H9 (cell line): ENCODE measurements around the gene AZI2. TPM values are rescaled to one million over a fixed set of nuclear protein-coding genes. Genes with fewer than 3 reads are reported as not detected.

ENCODE experiments used
- DNase-seq: peaks from one replicate; pipeline ENCODE4 v3.0.0-alpha.2; 2017
- H2AFZ ChIP-seq: one replicate; pipeline ENCODE4 v1.6.1; 2013; ENCODE audit warnings: mild to moderate bottlenecking, low read length, control low read depth, moderate library complexity
- H2AK5ac ChIP-seq: 2 replicates; pipeline ENCODE4 v1.6.1; 2013; ENCODE audit warnings: low read length, control low read depth, mixed read lengths; ENCODE audit not compliant: insufficient read length
- H2BK120ac ChIP-seq: one replicate; pipeline ENCODE4 v1.6.1; 2013; ENCODE audit warnings: low read depth, mild to moderate bottlenecking, low read length, control low read depth, inconsistent platforms; ENCODE audit not compliant: poor library complexity, severe bottlenecking
- H2BK12ac ChIP-seq: 2 replicates; pipeline ENCODE4 v1.6.1; 2013; ENCODE audit warnings: low read length, control low read depth, mixed read lengths, low read depth; ENCODE audit not compliant: insufficient read length
- H2BK15ac ChIP-seq: 2 replicates; pipeline ENCODE4 v1.6.1; 2013; ENCODE audit warnings: low read depth, low read length, control low read depth
- H2BK20ac ChIP-seq: one replicate; pipeline ENCODE4 v1.6.1; 2013; ENCODE audit warnings: low read depth, mild to moderate bottlenecking, low read length, control low read depth, inconsistent platforms; ENCODE audit not compliant: poor library complexity, severe bottlenecking
- H2BK5ac ChIP-seq: 2 replicates; pipeline ENCODE4 v1.6.1; 2013; ENCODE audit warnings: low read length, control low read depth, mixed read lengths; ENCODE audit not compliant: insufficient read length
- H3K14ac ChIP-seq: 2 replicates; pipeline ENCODE4 v1.6.1; 2013; ENCODE audit warnings: low read length, control low read depth; ENCODE audit not compliant: insufficient read depth
- H3K18ac ChIP-seq: 2 replicates; pipeline ENCODE4 v1.6.1; 2013; ENCODE audit warnings: low read depth, mild to moderate bottlenecking, mixed read lengths, low read length, control low read depth; ENCODE audit not compliant: insufficient read length
- H3K23ac ChIP-seq: 2 replicates; pipeline ENCODE4 v1.6.1; 2013; ENCODE audit warnings: low read length, control low read depth, mixed read lengths, low read depth; ENCODE audit not compliant: insufficient read length
- H3K23me2 ChIP-seq: 2 replicates; pipeline ENCODE4 v1.6.1; 2013; ENCODE audit warnings: low read depth, mild to moderate bottlenecking, mixed read lengths, low read length, control low read depth; ENCODE audit not compliant: insufficient read length, poor library complexity, severe bottlenecking
- H3K27ac ChIP-seq: 2 replicates; pipeline ENCODE4 v1.5.1; 2013; ENCODE audit warnings: low read length, control low read depth, mixed read lengths, low read depth; ENCODE audit not compliant: insufficient read length
- H3K27me3 ChIP-seq: 2 replicates; pipeline ENCODE4 v1.6.1; 2013; ENCODE audit warnings: low read length, control low read depth, inconsistent platforms; ENCODE audit not compliant: insufficient read depth
- H3K4ac ChIP-seq: 2 replicates; pipeline ENCODE4 v1.6.1; 2013; ENCODE audit warnings: low read depth, mild to moderate bottlenecking, control low read depth, inconsistent platforms, low read length, moderate library complexity
- H3K4me1 ChIP-seq: 2 replicates; pipeline ENCODE4 v1.6.1; 2013; ENCODE audit warnings: low read length, control low read depth, inconsistent platforms; ENCODE audit not compliant: insufficient read depth
- H3K4me2 ChIP-seq: 2 replicates; pipeline ENCODE4 v1.6.1; 2013; ENCODE audit warnings: low read length, control low read depth, mixed read lengths; ENCODE audit not compliant: insufficient read length, insufficient read depth
- H3K56ac ChIP-seq: 2 replicates; pipeline ENCODE4 v1.6.1; 2013; ENCODE audit warnings: low read depth, mild to moderate bottlenecking, mixed read lengths, low read length, control low read depth; ENCODE audit not compliant: insufficient read length
- H3K79me1 ChIP-seq: 2 replicates; pipeline ENCODE4 v1.6.1; 2013; ENCODE audit warnings: low read depth, mild to moderate bottlenecking, moderate library complexity, low read length, control low read depth, inconsistent platforms; ENCODE audit not compliant: insufficient read depth, poor library complexity, severe bottlenecking
- H3K79me2 ChIP-seq: 2 replicates; pipeline ENCODE4 v1.6.1; 2013; ENCODE audit warnings: low read length, control low read depth, inconsistent platforms; ENCODE audit not compliant: insufficient read depth
- H3K9ac ChIP-seq: 2 replicates; pipeline ENCODE4 v1.6.1; 2013; ENCODE audit warnings: low read length, control low read depth, mixed read lengths; ENCODE audit not compliant: insufficient read length; ENCODE audit errors: extremely low read depth
- H3K9me3 ChIP-seq: one replicate; pipeline ENCODE4 v1.6.1; 2013; ENCODE audit warnings: low read depth, low read length, inconsistent platforms; ENCODE audit not compliant: control insufficient read depth
- H3T11ph ChIP-seq: one replicate; pipeline ENCODE4 v1.6.1; 2013; ENCODE audit warnings: mild to moderate bottlenecking, low read length, control low read depth, inconsistent platforms
- H4K20me1 ChIP-seq: one replicate; pipeline ENCODE4 v1.6.1; 2013; ENCODE audit not compliant: control insufficient read depth, insufficient read length, insufficient read depth
- H4K5ac ChIP-seq: 2 replicates; pipeline ENCODE4 v1.6.1; 2013; ENCODE audit warnings: low read depth, mild to moderate bottlenecking, mixed read lengths, low read length, control low read depth; ENCODE audit not compliant: insufficient read length
- H4K8ac ChIP-seq: replicated peaks from 2 replicates; pipeline ENCODE4 v1.6.1; 2013; ENCODE audit warnings: low read length, control low read depth, mixed read lengths, low read depth; ENCODE audit not compliant: insufficient read length
- H4K91ac ChIP-seq: 2 replicates; pipeline ENCODE4 v1.6.1; 2013; ENCODE audit warnings: low read depth, mild to moderate bottlenecking, moderate library complexity, mixed read lengths, low read length, control low read depth; ENCODE audit not compliant: insufficient read length
- H3K27ac Mint-ChIP-seq, 3 experiments: 2 replicates in 2 of 3; 3 replicates in 1 of 3; pipeline ENCODE4 v1.8.0; 2020 to 2021; ENCODE audit warnings: mixed read lengths in 3 of 3, mild to moderate bottlenecking in 1 of 3, moderate library complexity in 1 of 3
- H3K27me3 Mint-ChIP-seq: 2 replicates; pipeline ENCODE4 v1.8.0; 2021; ENCODE audit warnings: low read depth, mild to moderate bottlenecking, moderate library complexity, mixed read lengths
- H3K36me3 Mint-ChIP-seq, 3 experiments: 2 replicates in 2 of 3; 3 replicates in 1 of 3; pipeline ENCODE4 v1.8.0; 2020 to 2021; ENCODE audit warnings: low read depth in 3 of 3, mixed read lengths in 3 of 3; ENCODE audit not compliant: insufficient read depth in 1 of 3
- H3K4me1 Mint-ChIP-seq, 2 experiments: 2 replicates each; pipeline ENCODE4 v1.8.0; 2020; ENCODE audit warnings: mixed read lengths in 2 of 2
- H3K4me3 Mint-ChIP-seq, 2 experiments: 2 replicates in 1 of 2; 3 replicates in 1 of 2; pipeline ENCODE4 v1.8.0; 2020 to 2021; ENCODE audit warnings: mild to moderate bottlenecking in 2 of 2, mixed read lengths in 2 of 2, moderate library complexity in 1 of 2
- H3K9me3 Mint-ChIP-seq, 2 experiments: 2 replicates in 1 of 2; 3 replicates in 1 of 2; pipeline ENCODE4 v1.8.0; 2020; ENCODE audit warnings: mild to moderate bottlenecking in 2 of 2, mixed read lengths in 2 of 2, moderate library complexity in 1 of 2
- CTCF ChIP-seq: fragments of 200-600 bp; sonication (generic); conservative IDR thresholded peaks from 3 replicates; pipeline ENCODE4 v1.8.0; 2021; ENCODE audit warnings: antibody characterized with exemption, mild to moderate bottlenecking
- WGBS: extraction: QIAGEN DNeasy Blood & Tissue Kit; methylation state at CpG from one replicate; pipeline ENCODE4 v1.1.7; 2013; ENCODE audit warnings: missing lambda C conversion rate, low lambda C conversion rate, mixed read lengths; ENCODE audit not compliant: insufficient read length; ENCODE audit errors: extremely low coverage; 5-methylcytosine and 5-hydroxymethylcytosine counted together
- total RNA-seq: library from RNA; stranded (reverse); gene quantifications from 2 replicates; pipeline ENCODE4 v1.2.1, GENCODE V29; 2021

Gene AZI2
- total RNA-seq, 1 experiment from 2014 or later, result 36.7 TPM

- no peaks in the 10 kb centered on the region for H3K79me2 ChIP-seq
- no peaks in the 10 kb centered on the region for H3K79me1 ChIP-seq
- no peak overlapping the region for H3K4me2 ChIP-seq
- H3K4me1 ChIP-seq, result no peaks in the 10 kb centered on the region
- H3K23me2 ChIP-seq, result no peaks in the 10 kb centered on the region
- H2AK5ac ChIP-seq, result no peak overlapping the region
- H2AFZ ChIP-seq, result no peak overlapping the region
- H3K9me3 Mint-ChIP-seq, result peaks cover 2 to 3% of the 10 kb centered on the region in 2 experiments; a peak in 2 of 5 replicates
- no peak overlapping the region; a peak in 1 of 7 replicates for H3K27ac Mint-ChIP-seq
- no peak overlapping the region for H3K56ac ChIP-seq
- H2BK5ac ChIP-seq, result no peak overlapping the region
- peaks cover 9 to 18% (median 10%) of the 10 kb centered on the region in 3 experiments for H3K36me3 Mint-ChIP-seq
- H3K4ac ChIP-seq, result no peak overlapping the region
- no peak overlapping the region for H2BK12ac ChIP-seq
- no peak overlapping the region for H3K23ac ChIP-seq
- no peak for DNase-seq
- H4K5ac ChIP-seq, result no peak overlapping the region
- H2BK15ac ChIP-seq, result no peak overlapping the region
- H3K14ac ChIP-seq, result no peak overlapping the region
- TF ChIP-seq CTCF, result no peak
- H3K4me3 Mint-ChIP-seq, result no peak overlapping the region
- no peaks in the 10 kb centered on the region for H4K20me1 ChIP-seq
- no peak overlapping the region for H3T11ph ChIP-seq
- peaks cover 7 to 13% of the 10 kb centered on the region in 2 experiments for H3K4me1 Mint-ChIP-seq
- no peaks in the 10 kb centered on the region for H3K27me3 Mint-ChIP-seq
- no peak overlapping the region for H2BK120ac ChIP-seq
- H3K27me3 ChIP-seq, result no peaks in the 10 kb centered on the region
- H4K91ac ChIP-seq, result no peak overlapping the region
- H2BK20ac ChIP-seq, result no peak overlapping the region
- no peak overlapping the region for H3K27ac ChIP-seq
- H3K18ac ChIP-seq, result no peak overlapping the region
- H3K9ac ChIP-seq, result no peak overlapping the region
- H4K8ac ChIP-seq, result no peak overlapping the region
- H3K9me3 ChIP-seq, result peaks cover 6% of the 10 kb centered on the region
- no CpG with 5 or more reads among the region's 2 CpGs for WGBS
These were observed 61.6 kb downstream of the AZI2 start for GRCh38 chr3:28287046-28287445.
